ENCODE data around the gene AP3B2.

DNA sequence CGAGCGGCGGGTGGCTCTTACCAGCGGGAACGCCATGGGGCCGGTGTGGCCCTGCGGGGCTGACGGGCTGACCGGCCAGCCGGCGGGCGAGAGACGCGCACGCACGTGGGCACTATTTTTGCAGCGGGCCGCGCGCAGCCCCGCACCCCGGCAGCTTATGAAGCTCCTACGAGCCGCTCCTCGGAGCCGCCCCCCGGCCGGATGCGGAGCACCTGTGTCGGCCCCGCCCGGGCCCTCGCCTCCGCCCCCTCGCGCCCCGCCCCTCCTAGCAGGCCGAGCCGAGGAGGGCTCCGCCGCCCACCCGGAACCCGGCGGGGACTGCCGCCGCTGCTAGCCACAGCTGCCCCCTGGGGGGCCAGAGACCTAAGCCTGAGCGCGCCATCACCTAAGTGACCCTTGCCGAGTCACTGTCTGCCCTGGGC is 61.8 kb downstream of the AP3B2 start:
- TF ChIP-seq, protein P1, sequence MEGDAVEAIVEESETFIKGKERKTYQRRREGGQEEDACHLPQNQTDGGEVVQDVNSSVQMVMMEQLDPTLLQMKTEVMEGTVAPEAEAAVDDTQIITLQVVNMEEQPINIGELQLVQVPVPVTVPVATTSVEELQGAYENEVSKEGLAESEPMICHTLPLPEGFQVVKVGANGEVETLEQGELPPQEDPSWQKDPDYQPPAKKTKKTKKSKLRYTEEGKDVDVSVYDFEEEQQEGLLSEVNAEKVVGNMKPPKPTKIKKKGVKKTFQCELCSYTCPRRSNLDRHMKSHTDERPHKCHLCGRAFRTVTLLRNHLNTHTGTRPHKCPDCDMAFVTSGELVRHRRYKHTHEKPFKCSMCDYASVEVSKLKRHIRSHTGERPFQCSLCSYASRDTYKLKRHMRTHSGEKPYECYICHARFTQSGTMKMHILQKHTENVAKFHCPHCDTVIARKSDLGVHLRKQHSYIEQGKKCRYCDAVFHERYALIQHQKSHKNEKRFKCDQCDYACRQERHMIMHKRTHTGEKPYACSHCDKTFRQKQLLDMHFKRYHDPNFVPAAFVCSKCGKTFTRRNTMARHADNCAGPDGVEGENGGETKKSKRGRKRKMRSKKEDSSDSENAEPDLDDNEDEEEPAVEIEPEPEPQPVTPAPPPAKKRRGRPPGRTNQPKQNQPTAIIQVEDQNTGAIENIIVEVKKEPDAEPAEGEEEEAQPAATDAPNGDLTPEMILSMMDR (IDR thresholded peaks at IDR 0.05), result no peak
- TF ChIP-seq POLR2A (IDR thresholded peaks at IDR 0.05), result no peak
